HL-60 (cell line): ENCODE data around the gene SLC8B1.

ENCODE experiments used
- DNase-seq, 2 experiments: peaks; one replicate each; pipeline ENCODE4 v3.0.0-alpha.2; 2010 to 2020; ENCODE audit warnings: low read depth in 1 of 2, low spot score in 1 of 2
- H3K27ac ChIP-seq: fragments of 250-450 bp; sonication (Bioruptor Pico); replicated peaks from 2 replicates; pipeline ENCODE4 v1.5.1; 2020; ENCODE audit warnings: mild to moderate bottlenecking, moderate library complexity
- H3K27me3 ChIP-seq: fragments of 250-450 bp; sonication (Bioruptor Pico); 2 replicates; pipeline ENCODE4 v1.5.1; 2021; ENCODE audit warnings: mild to moderate bottlenecking, moderate library complexity; ENCODE audit not compliant: insufficient read depth, poor library complexity, severe bottlenecking
- H3K4me3 ChIP-seq: replicated peaks from 2 replicates; pipeline ENCODE4 v1.5.1; 2011; ENCODE audit warnings: mild to moderate bottlenecking, control low read depth, low read length; ENCODE audit not compliant: insufficient read depth
- GABPA ChIP-seq: IDR thresholded peaks from 2 replicates; pipeline ENCODE4 v1.6.1; 2012; ENCODE audit warnings: low read depth
- POLR2AphosphoS5 ChIP-seq: IDR thresholded peaks from 2 replicates; pipeline ENCODE4 v1.6.1; 2012; ENCODE audit warnings: low read depth
- SPI1 ChIP-seq: IDR thresholded peaks from 2 replicates; pipeline ENCODE4 v1.6.1; 2012; ENCODE audit warnings: low read depth, mild to moderate bottlenecking, borderline replicate concordance
- TF ChIP-seq, protein P1 (sequence below): IDR thresholded peaks from 2 replicates; pipeline ENCODE4 v1.6.1; 2012; ENCODE audit warnings: low read depth; ENCODE audit not compliant: insufficient replicate concordance
- TF ChIP-seq, protein P2 (sequence below): IDR thresholded peaks from one replicate; pipeline ENCODE4 v1.5.1; 2011; ENCODE audit warnings: low read length, control low read depth, inconsistent platforms; ENCODE audit not compliant: insufficient read depth

SLC8B1 gene

DNA sequence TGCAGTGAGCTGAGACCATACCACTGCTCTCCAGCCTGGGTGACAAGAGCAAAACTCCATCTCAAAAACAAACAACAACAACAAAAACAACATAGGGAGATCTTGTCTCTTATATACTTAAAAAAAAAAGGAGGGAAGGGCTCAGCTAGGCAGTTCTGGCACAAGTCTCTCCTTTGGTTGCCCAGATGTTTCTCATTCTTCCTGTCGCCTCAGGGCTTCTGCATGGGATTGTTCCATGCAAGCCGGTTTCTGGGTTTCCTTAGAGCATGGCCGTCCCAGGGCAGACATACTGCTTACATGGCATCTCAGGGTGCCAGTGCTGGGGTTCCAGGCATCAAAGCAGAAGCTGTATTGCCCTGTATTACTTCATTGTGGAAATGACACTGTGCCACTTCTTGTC, 5.2 kb upstream of the SLC8B1 start:
- no peak for DNase-seq
- Histone ChIP-seq H3K27ac (no peak overlapping the region), H3K27me3 (no peaks in the 10 kb centered on the region), H3K4me3 (no peak overlapping the region)
- TF ChIP-seq POLR2AphosphoS5 (no peak), GABPA (no peak), SPI1 (no peak)
- TF ChIP-seq, protein P1, sequence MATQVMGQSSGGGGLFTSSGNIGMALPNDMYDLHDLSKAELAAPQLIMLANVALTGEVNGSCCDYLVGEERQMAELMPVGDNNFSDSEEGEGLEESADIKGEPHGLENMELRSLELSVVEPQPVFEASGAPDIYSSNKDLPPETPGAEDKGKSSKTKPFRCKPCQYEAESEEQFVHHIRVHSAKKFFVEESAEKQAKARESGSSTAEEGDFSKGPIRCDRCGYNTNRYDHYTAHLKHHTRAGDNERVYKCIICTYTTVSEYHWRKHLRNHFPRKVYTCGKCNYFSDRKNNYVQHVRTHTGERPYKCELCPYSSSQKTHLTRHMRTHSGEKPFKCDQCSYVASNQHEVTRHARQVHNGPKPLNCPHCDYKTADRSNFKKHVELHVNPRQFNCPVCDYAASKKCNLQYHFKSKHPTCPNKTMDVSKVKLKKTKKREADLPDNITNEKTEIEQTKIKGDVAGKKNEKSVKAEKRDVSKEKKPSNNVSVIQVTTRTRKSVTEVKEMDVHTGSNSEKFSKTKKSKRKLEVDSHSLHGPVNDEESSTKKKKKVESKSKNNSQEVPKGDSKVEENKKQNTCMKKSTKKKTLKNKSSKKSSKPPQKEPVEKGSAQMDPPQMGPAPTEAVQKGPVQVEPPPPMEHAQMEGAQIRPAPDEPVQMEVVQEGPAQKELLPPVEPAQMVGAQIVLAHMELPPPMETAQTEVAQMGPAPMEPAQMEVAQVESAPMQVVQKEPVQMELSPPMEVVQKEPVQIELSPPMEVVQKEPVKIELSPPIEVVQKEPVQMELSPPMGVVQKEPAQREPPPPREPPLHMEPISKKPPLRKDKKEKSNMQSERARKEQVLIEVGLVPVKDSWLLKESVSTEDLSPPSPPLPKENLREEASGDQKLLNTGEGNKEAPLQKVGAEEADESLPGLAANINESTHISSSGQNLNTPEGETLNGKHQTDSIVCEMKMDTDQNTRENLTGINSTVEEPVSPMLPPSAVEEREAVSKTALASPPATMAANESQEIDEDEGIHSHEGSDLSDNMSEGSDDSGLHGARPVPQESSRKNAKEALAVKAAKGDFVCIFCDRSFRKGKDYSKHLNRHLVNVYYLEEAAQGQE = no peak
- TF ChIP-seq, protein P2, sequence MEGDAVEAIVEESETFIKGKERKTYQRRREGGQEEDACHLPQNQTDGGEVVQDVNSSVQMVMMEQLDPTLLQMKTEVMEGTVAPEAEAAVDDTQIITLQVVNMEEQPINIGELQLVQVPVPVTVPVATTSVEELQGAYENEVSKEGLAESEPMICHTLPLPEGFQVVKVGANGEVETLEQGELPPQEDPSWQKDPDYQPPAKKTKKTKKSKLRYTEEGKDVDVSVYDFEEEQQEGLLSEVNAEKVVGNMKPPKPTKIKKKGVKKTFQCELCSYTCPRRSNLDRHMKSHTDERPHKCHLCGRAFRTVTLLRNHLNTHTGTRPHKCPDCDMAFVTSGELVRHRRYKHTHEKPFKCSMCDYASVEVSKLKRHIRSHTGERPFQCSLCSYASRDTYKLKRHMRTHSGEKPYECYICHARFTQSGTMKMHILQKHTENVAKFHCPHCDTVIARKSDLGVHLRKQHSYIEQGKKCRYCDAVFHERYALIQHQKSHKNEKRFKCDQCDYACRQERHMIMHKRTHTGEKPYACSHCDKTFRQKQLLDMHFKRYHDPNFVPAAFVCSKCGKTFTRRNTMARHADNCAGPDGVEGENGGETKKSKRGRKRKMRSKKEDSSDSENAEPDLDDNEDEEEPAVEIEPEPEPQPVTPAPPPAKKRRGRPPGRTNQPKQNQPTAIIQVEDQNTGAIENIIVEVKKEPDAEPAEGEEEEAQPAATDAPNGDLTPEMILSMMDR = no peak

DNA sequence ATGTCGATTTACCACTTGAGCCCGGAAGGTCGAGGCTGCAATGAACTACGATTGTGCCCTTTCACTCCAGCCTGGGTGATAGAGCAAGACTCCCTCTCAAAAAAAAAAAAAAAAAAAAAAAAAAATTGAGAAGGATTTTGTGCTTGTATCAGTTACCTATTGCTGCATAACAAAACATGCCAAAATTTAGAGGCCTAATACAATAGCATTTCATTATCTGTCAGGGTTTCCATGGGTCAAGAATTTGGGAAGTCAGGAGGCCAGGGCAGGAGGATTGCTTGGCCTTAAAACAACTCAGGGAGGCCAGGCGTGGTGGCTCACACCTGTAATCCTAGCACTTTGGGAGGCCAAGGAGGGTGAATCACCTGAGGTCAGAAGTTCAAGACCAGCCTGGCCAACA, 4.6 kb upstream of the SLC8B1 start:
- no peak overlapping the region for H3K27ac ChIP-seq

DNA sequence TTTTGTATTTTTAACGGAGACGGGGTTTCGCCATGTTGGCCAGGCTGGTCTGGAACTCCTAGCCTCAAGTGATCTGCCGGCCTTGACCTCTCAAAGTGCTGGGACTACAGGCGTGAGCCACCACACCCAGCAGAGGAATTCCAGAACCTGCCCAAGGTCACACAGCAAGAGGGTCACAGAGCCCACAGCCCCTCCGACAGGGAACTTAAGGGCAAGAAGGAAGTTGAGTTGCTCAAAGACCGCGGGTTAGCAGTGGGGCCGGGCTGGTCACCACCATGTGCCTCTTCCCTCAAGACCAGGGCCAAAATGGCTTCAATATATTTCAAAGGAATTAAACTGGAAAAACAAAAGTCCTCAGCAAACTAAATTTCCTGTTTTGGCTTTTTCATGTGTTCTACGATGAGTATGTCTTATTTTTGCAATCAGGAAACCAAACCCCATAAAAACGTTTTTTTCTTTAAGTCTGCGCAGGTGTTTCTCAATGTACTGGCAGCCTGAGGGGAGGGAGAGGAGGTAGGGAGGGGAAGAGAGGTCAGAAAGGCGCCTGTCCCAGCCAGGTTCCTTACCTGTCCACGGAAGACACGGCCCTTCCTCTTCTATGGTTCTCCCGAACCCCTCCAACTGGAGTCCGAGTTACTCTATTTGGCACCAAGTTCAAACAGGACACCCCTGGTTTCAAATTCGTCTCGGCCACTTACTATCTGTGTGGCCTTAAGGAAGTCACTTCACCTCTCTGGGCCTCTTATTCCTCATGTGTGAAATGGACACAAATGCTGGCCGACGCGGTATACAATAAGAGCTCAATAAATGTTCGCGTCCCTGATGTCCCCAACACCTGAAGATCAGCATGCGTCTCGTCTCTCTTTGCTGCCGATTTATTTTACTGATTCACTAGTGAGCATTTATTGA, 778 bp downstream of the SLC8B1 start:
- H3K27ac ChIP-seq = peak overlapping the region; percentile 86
- peak overlapping the region; percentile 78 for H3K4me3 ChIP-seq
- peak; percentile 55 to 77 for DNase-seq
- TF ChIP-seq, protein P2 = no peak
- TF ChIP-seq POLR2AphosphoS5 (peak; percentile 31), GABPA (no peak)
- H3K27me3 ChIP-seq = no peaks in the 10 kb centered on the region

More for the DNA sequence above, 4.6 kb upstream of the SLC8B1 start:
- Histone ChIP-seq H3K4me3 (no peak overlapping the region), H3K27me3 (no peaks in the 10 kb centered on the region)
- DNase-seq = no peak
- TF ChIP-seq SPI1 (no peak), GABPA (no peak), POLR2AphosphoS5 (no peak)
- TF ChIP-seq, protein P1 = no peak
- TF ChIP-seq, protein P2 = no peak
